GM19239 (cell line): Measurements from ENCODE around the gene KCTD11.

ENCODE experiments used
- DNase-seq: peaks from one replicate; pipeline ENCODE4 v3.0.0; 2011; ENCODE audit warnings: low spot score; ENCODE audit not compliant: insufficient read length
- FAIRE-seq: peaks from 2 replicates; lab custom pipeline; 2011; peaks lifted over from hg19 to GRCh38; lab: Jason Lieb, UNC

The KCTD11 gene

GRCh38 chr17:7351665-7352502, at the start of gene KCTD11:
Gene KCTD11 (plus strand): TSS chr17:7352162.
- DNase-seq (peak; percentile 95), FAIRE-seq (peak; percentile 83)

GRCh38 chr17:7304179-7304578, 47.8 kb upstream of the KCTD11 start:
- no peak for DNase-seq
- FAIRE-seq: no peak

- peak; percentile 100 for FAIRE-seq
- DNase-seq: peak; percentile 91
Observed at GRCh38 chr17:7306911-7307685, 44.9 kb upstream of the KCTD11 start, which contains the start of gene EIF5A. Gene EIF5A (plus strand): TSS chr17:7307628. CDS start chr17:7309636, 2,008 bp downstream.

GRCh38 chr17:7307686-7308624, 44.0 kb upstream of the KCTD11 start:
- FAIRE-seq (no peak), DNase-seq (no peak)

- FAIRE-seq (peak; percentile 94), DNase-seq (peak; percentile 59)
Observed at GRCh38 chr17:7308625-7309433, 43.1 kb upstream of the KCTD11 start.

- DNase-seq (no peak), FAIRE-seq (no peak)
Observed at GRCh38 chr17:7309628-7310027, 42.3 kb upstream of the KCTD11 start.

GRCh38 chr17:7311110-7311705, 40.8 kb upstream of the KCTD11 start:
- FAIRE-seq (no peak), DNase-seq (no peak)

GRCh38 chr17:7312432-7313087, 39.4 kb upstream of the KCTD11 start:
- DNase-seq (no peak), FAIRE-seq (no peak)

GRCh38 chr17:7313088-7313889, 38.7 kb upstream of the KCTD11 start:
- FAIRE-seq: no peak
- DNase-seq: no peak

GRCh38 chr17:7313890-7314718, 37.9 kb upstream of the KCTD11 start:
- FAIRE-seq (peak; percentile 54), DNase-seq (no peak)

- FAIRE-seq (peak; percentile 94), DNase-seq (peak; percentile 99)
Observed at GRCh38 chr17:7314719-7315569, 37.0 kb upstream of the KCTD11 start, which contains the start of gene GPS2. Gene GPS2 (minus strand): TSS chr17:7315360. CDS start chr17:7315052, 308 bp downstream.

- FAIRE-seq (no peak), DNase-seq (no peak)
Observed at GRCh38 chr17:7315570-7316235, 36.3 kb upstream of the KCTD11 start.

- FAIRE-seq (no peak), DNase-seq (no peak)
Observed at GRCh38 chr17:7317161-7317803, 34.7 kb upstream of the KCTD11 start.

GRCh38 chr17:7318121-7318860, 33.7 kb upstream of the KCTD11 start:
- no peak for DNase-seq
- FAIRE-seq: no peak
